Endometrial microvascular endothelial cells (primary cell): Measurements from ENCODE around the gene GOLGB1. TPM values are rescaled to one million over a fixed set of nuclear protein-coding genes. Genes with fewer than 3 reads are reported as not detected.
"Not testable (repeated sequence)": the region's sequence is repeated elsewhere in the genome, so short reads cannot be mapped to it uniquely, and the experiment has no call there.

Experiments
- in situ Hi-C: cut with HindIII; loops from 2 replicates; pipeline ENCODE4 v1.10.0; 2017; ENCODE audit warnings: low sequenced_read_pairs, low pct_unique_long_range_greater_than_20kb; ENCODE audit errors: inconsistent ontology term
- total RNA-seq: library from RNA; depleted of rRNA; stranded (reverse); fragments of >200 nt; gene quantifications from one replicate; pipeline ENCODE4 v1.2.3, GENCODE V29; 2015; ENCODE audit errors: inconsistent ontology term

Gene GOLGB1
- total RNA-seq, 1 donor from 2014 or later, result 15.1 TPM

DNA sequence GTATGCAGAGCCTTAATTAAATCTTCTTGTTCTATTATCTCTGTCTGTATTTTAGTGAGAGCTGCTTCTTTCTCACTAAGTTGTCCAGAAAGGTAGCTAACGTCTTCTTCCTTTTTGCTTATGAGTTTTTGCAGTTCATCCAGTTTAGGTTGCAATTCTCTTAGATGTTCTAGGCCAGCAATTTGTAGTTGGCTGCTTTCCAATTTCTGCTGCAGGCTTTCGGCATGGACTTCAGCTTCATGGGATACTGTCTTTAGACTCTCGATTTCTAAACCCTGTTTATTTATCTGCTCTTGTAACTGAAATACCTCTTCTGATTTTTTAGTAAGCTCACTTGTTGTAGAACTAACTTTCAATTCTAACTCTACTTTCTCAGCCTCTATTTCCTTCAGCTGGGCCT is 53.4 kb downstream of the GOLGB1 start:
- in situ Hi-C loops, result no loop called here

DNA sequence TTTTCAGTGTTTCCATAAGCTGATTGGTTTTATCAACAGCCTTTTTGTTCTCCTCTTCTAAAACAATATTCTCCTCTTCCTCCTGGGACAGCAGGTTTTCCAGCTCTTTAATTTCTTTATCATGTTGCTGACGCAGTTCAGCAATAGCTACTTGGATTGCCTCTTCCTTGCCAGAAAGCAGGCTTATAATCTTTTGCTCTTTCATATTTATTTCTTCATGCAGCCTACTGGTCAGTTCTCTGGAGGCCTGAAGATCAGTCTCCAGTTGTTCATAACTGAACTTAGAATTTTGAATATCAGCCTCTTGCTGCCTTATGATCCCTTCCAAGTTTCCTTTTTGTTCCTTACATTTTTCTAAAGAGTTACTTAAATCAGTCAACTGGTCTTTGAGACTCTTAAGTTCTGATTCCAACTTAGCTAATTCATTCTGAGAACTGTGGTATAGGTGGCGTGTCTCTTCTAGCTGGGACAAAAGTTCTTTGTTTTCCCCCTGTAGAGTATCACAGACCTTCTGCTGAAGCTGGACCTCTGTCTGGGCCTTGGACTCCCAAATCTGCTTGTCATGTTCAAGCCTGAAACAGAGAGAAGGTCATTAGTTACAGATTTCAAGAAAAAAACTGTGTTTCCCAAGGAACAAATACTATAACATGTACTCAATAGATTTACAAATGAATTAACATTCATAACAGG is 57.4 kb downstream of the GOLGB1 start:
- in situ Hi-C loops, result no loop called here

DNA sequence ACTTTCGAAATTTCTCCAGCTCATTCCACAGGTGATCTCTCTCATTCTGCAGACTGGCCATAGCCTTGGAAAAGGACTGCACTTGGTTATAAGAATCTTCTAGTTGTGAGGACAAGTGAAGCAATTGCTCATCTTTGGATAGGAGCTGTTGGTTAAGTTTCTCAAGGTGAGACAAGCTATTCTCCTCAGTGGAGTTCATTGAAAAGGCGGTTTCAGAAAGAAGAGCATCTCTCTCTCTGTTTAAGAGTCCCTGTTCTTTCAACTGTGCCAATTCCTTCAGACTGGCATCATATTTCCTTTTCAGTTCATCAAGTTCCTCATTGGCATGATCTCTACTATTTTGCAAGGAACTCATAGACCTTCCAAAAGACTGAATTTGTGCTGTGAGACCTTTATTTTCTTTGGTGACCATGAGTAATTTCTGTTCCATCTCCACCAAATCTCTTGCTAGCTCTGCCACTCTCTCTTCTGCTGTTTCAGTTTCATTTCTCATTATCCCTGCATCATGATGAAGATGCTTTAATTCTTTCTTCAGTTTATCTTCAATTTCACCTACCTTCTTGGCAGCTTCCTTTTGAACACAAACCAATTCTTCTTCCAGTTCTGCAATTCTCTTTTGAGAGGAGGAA is 58.6 kb downstream of the GOLGB1 start:
- in situ Hi-C loops, result no loop called here

- in situ Hi-C loops, result not testable (repeated sequence)
Observed at GRCh38 chr3:121688747-121689146, 60.8 kb downstream of the GOLGB1 start.

DNA sequence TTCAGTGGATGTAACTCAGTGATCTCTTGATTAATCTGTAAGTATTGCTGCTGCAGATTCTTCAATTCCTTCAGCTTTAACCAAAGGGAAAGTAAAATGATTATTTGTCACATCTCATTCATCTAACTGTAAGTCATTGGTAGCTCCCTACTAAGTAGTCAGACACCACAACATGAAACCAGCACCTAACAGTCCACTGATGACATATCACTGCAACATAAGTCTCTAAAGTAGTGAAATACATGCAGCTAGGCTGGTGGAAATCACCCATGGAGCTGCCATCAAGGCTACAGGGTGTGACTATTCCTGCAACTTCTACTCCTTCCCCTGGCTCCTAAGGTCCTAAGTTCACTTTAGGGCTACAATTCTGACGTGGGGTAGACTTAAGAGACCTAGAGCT is 67.7 kb downstream of the GOLGB1 start:
- in situ Hi-C loops, result no loop called here

DNA sequence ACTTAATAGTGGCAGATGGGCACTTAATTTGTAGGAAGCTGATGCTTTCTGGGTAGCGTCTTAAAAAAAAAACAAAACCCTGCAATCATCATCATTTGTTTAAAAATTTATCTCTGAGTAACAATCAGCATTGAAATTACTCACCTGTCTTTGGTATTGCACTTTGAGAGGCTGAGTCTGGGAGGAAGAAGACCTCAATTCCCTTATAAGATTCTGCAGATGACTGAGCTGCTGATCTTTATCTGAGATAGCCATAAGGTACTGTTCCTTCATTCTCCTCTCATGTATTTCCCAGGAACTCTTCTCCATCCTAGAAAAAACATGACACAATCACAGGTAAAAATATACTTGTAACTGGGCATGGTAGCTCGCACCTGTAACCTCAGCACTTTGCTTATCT is 72.4 kb downstream of the GOLGB1 start:
- in situ Hi-C loops, result no loop called here

GRCh38 chr3:121670676-121671075 is 78.9 kb downstream of the GOLGB1 start:
- in situ Hi-C loops, result no loop called here

- in situ Hi-C loops, result no loop called here
Observed at GRCh38 chr3:121667333-121667732, 82.2 kb downstream of the GOLGB1 start.

GRCh38 chr3:121665488-121665887 is 84.1 kb downstream of the GOLGB1 start:
- in situ Hi-C loops, result no loop called here

GRCh38 chr3:121663171-121663847 is 86.2 kb downstream of the GOLGB1 start:
- in situ Hi-C loops, result no loop called here

- in situ Hi-C loops, result no loop called here
Observed at GRCh38 chr3:121662742-121663141, 86.8 kb downstream of the GOLGB1 start.

DNA sequence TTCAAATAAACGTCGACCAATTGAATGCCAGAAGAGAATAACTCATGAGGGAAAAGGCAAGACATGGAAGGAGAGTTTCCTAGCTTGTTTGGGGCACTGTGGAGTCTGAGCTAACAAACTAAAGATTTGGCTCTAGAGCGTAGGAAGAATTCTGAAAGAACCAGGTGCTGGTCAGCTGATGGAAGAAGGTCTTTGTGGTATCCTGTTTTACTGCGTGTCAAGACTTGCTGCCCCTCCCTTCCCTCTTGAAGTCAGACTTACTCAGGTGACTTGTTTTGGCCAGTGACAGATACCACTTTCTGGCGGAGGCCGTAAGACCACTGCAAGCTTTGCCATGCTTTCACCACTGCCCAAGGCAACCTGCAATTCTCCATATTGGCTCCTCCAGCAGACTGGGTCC is 88.2 kb downstream of the GOLGB1 start:
- in situ Hi-C loops, result no loop called here

DNA sequence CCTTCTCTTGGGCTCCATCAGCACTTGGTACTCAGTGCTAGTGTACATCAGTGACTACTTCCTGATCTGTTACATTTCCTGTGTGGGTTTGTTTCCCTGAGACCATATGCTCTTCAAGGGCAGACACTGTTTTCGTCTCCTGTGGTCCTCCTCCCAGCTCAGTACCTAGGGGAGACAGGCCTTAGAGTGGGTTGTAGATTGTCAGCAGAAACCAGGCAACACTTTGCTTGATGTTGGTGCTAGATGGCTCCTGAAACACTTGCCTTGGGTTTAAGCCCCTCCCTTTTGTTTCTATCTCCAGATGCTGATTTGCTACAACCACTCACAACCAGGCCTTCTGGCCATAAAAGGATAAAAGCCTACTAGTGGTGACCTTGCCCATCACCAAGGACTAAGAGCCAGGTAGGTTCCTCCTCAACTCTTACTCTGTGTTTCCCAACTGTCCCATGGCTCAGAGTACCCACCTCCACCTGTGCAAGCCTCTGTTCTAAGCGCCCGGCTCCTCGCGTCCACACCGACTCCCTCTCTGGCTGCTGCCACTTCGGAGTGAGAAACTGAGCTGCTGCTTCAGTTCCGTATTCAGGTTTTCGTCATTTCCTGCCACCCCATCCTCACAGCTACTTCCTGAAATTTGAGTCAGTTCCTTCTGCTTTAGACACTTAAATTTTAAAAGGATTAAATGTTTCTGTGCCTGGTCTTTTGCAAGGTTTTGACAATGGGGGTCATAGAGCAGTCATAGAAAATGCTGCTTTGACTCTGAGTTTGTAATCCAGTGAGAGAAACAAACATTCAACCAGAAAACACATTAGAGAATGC is 89.0 kb downstream of the GOLGB1 start, which contains the start of gene HCLS1:
HCLS1 (minus strand) TSS at position 548 of the 816 bp plus-strand sequence. CDS start 2,556 bp downstream, outside the sequence.
- in situ Hi-C loops, result no loop called here

DNA sequence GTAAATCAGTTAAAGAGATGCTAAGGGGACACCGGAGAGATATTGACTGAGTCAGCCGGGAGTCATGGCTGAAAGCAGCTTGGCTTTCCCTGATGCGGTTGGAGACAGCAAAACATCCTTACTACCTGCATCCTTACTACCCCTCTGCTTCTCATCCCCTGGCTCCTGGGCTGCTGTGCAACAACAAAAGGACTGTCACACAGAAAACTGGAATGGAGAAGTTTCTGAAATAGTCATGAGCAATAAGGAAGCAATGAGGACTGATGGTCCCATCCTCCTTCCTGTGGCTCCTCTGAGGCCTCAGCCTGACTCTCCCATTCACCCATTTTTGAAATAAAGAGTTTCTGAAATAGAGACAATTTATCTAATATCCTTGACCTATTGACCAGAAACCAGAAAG is 90.0 kb downstream of the GOLGB1 start:
- in situ Hi-C loops, result no loop called here

GRCh38 chr3:121658716-121659435 is 90.7 kb downstream of the GOLGB1 start:
- in situ Hi-C loops, result no loop called here

DNA sequence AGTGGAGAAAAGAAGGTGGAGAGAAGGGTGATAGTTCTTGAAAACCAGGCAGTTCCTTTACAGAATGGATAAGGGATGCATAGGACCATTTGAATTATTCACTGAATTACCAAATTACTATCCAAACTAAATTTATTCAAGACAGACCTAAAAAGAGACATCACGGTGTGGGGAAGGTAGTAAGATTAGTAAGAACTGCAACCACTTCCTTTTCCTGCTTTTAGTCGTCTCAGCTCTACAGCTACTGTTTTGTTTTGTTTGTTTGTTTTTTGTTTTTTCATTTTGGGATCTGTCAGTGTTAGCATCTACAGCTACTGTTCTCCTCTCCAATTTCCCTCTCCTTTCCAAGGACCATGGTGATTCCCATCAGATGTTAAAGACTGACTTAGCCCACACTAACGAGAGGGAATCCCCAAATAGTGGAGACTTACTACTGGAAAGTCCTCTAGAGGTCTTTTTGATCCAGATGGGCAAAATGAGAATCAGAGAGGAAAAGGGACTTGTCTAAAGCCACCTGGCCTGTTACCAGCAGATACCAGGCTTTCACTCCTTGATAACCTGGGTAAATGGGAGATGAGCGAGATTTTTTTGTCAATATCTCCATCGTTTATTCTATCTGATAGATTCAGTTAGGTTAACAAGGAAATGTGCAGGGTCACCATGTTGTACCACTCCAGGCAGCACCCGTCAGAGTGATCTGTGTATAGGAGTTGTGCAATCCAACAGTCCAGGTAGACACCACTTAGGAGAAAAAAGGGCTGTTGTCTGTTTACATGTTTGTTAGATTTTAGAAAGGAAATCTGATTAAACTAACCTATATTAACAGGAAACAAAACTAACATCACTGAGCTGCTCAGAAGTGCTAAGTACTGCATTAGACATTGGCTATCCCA is 94.8 kb downstream of the GOLGB1 start:
- in situ Hi-C loops, result no loop called here

- in situ Hi-C loops, result no loop called here
Observed at GRCh38 chr3:121651684-121652083, 97.9 kb downstream of the GOLGB1 start.

DNA sequence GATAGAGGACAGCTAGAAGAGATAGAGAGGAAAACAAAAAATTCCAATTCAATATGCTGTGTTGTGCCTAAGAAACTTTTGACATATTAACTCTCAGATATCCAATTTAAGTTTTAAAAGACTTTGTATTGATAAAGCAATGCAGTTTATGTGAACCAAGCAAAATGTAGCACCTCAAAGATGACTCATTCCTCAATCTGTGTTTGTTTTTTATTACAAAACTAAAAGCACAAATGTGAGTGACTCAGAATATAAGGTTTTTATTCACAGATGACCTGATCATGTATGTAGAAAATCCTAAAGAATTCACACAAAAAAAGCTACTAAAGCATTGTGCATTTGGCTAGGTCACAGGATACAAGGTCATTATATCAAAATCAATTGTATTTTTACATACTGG is 99.9 kb downstream of the GOLGB1 start:
- in situ Hi-C loops, result no loop called here
